ENCODE measurements around the gene PFN2.

GRCh38 chr3:149920119-149920518, 50.6 kb downstream of the PFN2 start:
- TF ChIP-seq, protein P1, sequence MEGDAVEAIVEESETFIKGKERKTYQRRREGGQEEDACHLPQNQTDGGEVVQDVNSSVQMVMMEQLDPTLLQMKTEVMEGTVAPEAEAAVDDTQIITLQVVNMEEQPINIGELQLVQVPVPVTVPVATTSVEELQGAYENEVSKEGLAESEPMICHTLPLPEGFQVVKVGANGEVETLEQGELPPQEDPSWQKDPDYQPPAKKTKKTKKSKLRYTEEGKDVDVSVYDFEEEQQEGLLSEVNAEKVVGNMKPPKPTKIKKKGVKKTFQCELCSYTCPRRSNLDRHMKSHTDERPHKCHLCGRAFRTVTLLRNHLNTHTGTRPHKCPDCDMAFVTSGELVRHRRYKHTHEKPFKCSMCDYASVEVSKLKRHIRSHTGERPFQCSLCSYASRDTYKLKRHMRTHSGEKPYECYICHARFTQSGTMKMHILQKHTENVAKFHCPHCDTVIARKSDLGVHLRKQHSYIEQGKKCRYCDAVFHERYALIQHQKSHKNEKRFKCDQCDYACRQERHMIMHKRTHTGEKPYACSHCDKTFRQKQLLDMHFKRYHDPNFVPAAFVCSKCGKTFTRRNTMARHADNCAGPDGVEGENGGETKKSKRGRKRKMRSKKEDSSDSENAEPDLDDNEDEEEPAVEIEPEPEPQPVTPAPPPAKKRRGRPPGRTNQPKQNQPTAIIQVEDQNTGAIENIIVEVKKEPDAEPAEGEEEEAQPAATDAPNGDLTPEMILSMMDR (IDR thresholded peaks at IDR 0.05; ENCODE audit: poor library complexity) = no peak
- TF ChIP-seq EZH2 (IDR thresholded peaks at IDR 0.05; ENCODE audit: borderline replicate concordance) = no peak

All from hepatocyte (in vitro differentiated cells).